ENCODE measurements around the gene TNNC1.

Gene TNNC1

GRCh38 chr3:52456800-52457183 lies 3.0 kb upstream of the TNNC1 start:
- no peak for DNase-seq

- DNase-seq: no peak
Measured at GRCh38 chr3:52456169-52456799, 2.4 kb upstream of the TNNC1 start.

- DNase-seq: peak; percentile 77
Measured at GRCh38 chr3:52455283-52456168, 1.7 kb upstream of the TNNC1 start, which contains the start of gene NISCH. Gene NISCH (plus strand): TSS chr3:52455604. CDS start chr3:52455642, 38 bp downstream.

GRCh38 chr3:52454938-52455282 lies 1.1 kb upstream of the TNNC1 start:
- DNase-seq: no peak

- no peak for DNase-seq
Measured at GRCh38 chr3:52454250-52454937, 553 bp upstream of the TNNC1 start.

- no peak for DNase-seq
Measured at GRCh38 chr3:52452570-52453221, 1.1 kb downstream of the TNNC1 start.

GRCh38 chr3:52452126-52452525 lies 1.7 kb downstream of the TNNC1 start:
- no peak for DNase-seq

GRCh38 chr3:52451237-52452083 lies 2.4 kb downstream of the TNNC1 start:
- DNase-seq: no peak

GRCh38 chr3:52450489-52451236 lies 3.2 kb downstream of the TNNC1 start:
- no peak for DNase-seq

- DNase-seq: no peak
Measured at GRCh38 chr3:52447512-52448355, 6.1 kb downstream of the TNNC1 start.

GRCh38 chr3:52446631-52447511 lies 7.0 kb downstream of the TNNC1 start:
- peak; percentile 36 for DNase-seq

GRCh38 chr3:52446042-52446441 lies 7.8 kb downstream of the TNNC1 start:
- no peak for DNase-seq

- no peak for DNase-seq
Measured at GRCh38 chr3:52444860-52445793, 8.7 kb downstream of the TNNC1 start, which contains the start of gene SEMA3G. Gene SEMA3G (minus strand): TSS chr3:52445103. CDS start chr3:52445027, 76 bp downstream.

- no peak for DNase-seq
Measured at GRCh38 chr3:52443791-52444687, 9.8 kb downstream of the TNNC1 start.

- DNase-seq: no peak
Measured at GRCh38 chr3:52443268-52443610, 10.6 kb downstream of the TNNC1 start.

- DNase-seq: no peak
Measured at GRCh38 chr3:52442409-52443267, 11.2 kb downstream of the TNNC1 start.
